K562 (cell line): ENCODE measurements around the gene NOA1. TPM values are rescaled to one million over a fixed set of nuclear protein-coding genes. Genes with fewer than 3 reads are reported as not detected.
A peak's percentile ranks its signal among the peaks of the same experiment; 100 is the strongest.

Source experiments
- ATAC-seq: fragments of 200-7000 bp; cut with Tn5 transposase; 3 replicates; pipeline ENCODE4 v1.9.1; 2020; ENCODE audit warnings: moderate library complexity
- BruUV-seq: library from RNA; stranded (reverse); fragments of 400-500 nt; replicated peaks from 2 replicates; lab custom pipeline; 2021; lab: Mats Ljungman, UMichigan
- CTCF ChIA-PET: fragments of 300-600 bp; formaldehyde crosslinking; extraction: SDS; loops from one replicate; lab custom pipeline; 2021; ENCODE audit warnings: low intra/inter-chr PET ratio; lab: Yijun Ruan, JAX
- POLR2A ChIA-PET: fragments of 300-600, 350-650 bp; sonication (Branson Sonifier 250); formaldehyde crosslinking; extraction: SDS; loops from one replicate; lab custom pipeline; 2021; ENCODE audit warnings: antibody characterized with exemption, inconsistent platforms; lab: Yijun Ruan, JAX
- DNase-seq, 4 experiments: peaks; one replicate each; pipeline versions ENCODE4 v3.0.0 to v3.0.0-alpha.2; 2011 to 2018; ENCODE audit warnings: low spot score in 3 of 4, mixed read lengths in 3 of 4; ENCODE audit errors: extremely low read depth in 1 of 4
- FAIRE-seq: peaks from 2 replicates; lab custom pipeline; 2011; peaks lifted over from hg19 to GRCh38; lab: Jason Lieb, UNC
- H2AFZ ChIP-seq: 2 replicates; pipeline ENCODE4 v1.6.0; 2011; ENCODE audit warnings: low read depth, low read length, control low read depth, inconsistent platforms
- H3K27ac ChIP-seq: fragments of 200-600 bp; 3 replicates; pipeline ENCODE4 v1.8.0; 2011; ENCODE audit warnings: low read depth, mild to moderate bottlenecking, control low read depth, inconsistent platforms, low read length, moderate library complexity, mixed read lengths; ENCODE audit errors: extremely low read depth
- H3K27me3 ChIP-seq, 2 experiments: fragments of 300-600 bp in 1 of 2; 2 replicates in 1 of 2; 3 replicates in 1 of 2; pipeline versions ENCODE4 v1.6.0 to v1.8.0; 2011; ENCODE audit warnings: inconsistent platforms in 2 of 2, low read length in 2 of 2, mild to moderate bottlenecking in 1 of 2, mixed read lengths in 1 of 2, moderate library complexity in 1 of 2; ENCODE audit not compliant: control insufficient read depth in 2 of 2, insufficient read depth in 2 of 2
- H3K36me3 ChIP-seq: fragments of 300-600 bp; 3 replicates; pipeline ENCODE4 v1.8.0; 2011; ENCODE audit warnings: mild to moderate bottlenecking, low read length, inconsistent platforms; ENCODE audit not compliant: control insufficient read depth, insufficient read depth
- H3K4me1 ChIP-seq, 2 experiments: fragments of 200-600 bp in 1 of 2; replicated peaks in 1 of 2; 2 replicates in 1 of 2; 3 replicates in 1 of 2; pipeline versions ENCODE4 v1.5.1 to v1.8.0; 2011; ENCODE audit warnings: inconsistent platforms in 2 of 2, low read length in 2 of 2, mild to moderate bottlenecking in 1 of 2, mixed read lengths in 1 of 2, moderate library complexity in 1 of 2; ENCODE audit not compliant: control insufficient read depth in 2 of 2, insufficient read depth in 2 of 2
- H3K4me2 ChIP-seq: 2 replicates; pipeline ENCODE4 v1.6.1; 2011; ENCODE audit warnings: low read length, control low read depth, inconsistent platforms, mixed read lengths; ENCODE audit not compliant: insufficient read depth
- H3K4me3 ChIP-seq: fragments of 200-600 bp; sonication (generic), shearing (Covaris generic); 2 replicates; pipeline ENCODE4 v1.5.1; 2016; ENCODE audit warnings: control low read depth, inconsistent platforms
- H3K79me2 ChIP-seq: fragments of 200-600 bp; 3 replicates; pipeline ENCODE4 v1.8.0; 2011; ENCODE audit warnings: low read length, inconsistent platforms; ENCODE audit not compliant: control insufficient read depth, insufficient read depth
- H3K9ac ChIP-seq, 2 experiments: 2 replicates each; pipeline versions ENCODE4 v1.6.0 to v1.6.1; 2011; ENCODE audit warnings: low read depth in 2 of 2, low read length in 2 of 2, control low read depth in 1 of 2, inconsistent platforms in 1 of 2, mild to moderate bottlenecking in 1 of 2, mixed read lengths in 1 of 2; ENCODE audit not compliant: insufficient read depth in 1 of 2
- H3K9me1 ChIP-seq: one replicate; pipeline ENCODE4 v1.6.0; 2011; ENCODE audit warnings: inconsistent platforms, mild to moderate bottlenecking, low read length, moderate library complexity; ENCODE audit not compliant: control insufficient read depth, insufficient read depth
- H3K9me3 ChIP-seq: replicated peaks from 2 replicates; pipeline ENCODE4 v1.5.1; 2011; ENCODE audit warnings: low read depth, low read length, inconsistent platforms; ENCODE audit not compliant: control insufficient read depth, insufficient read depth
- H4K20me1 ChIP-seq: replicated peaks from 2 replicates; pipeline ENCODE4 v1.6.1; 2011; ENCODE audit warnings: low read length, inconsistent platforms, mixed read lengths; ENCODE audit not compliant: control insufficient read depth, insufficient read depth
- CBX3 ChIP-seq, 2 experiments: IDR thresholded peaks; 1 replicate in 1 of 2; 2 replicates in 1 of 2; pipeline ENCODE4 v1.6.1; 2012; ENCODE audit warnings: inconsistent platforms in 2 of 2, low read length in 2 of 2, borderline replicate concordance in 1 of 2, control low read depth in 1 of 2
- POLR3G ChIP-seq: IDR thresholded peaks from 2 replicates; pipeline ENCODE4 v1.6.1; 2011; ENCODE audit not compliant: insufficient read length, insufficient replicate concordance; ENCODE audit errors: extremely low read depth
- TRIM28 ChIP-seq: fragments of 450-650 bp; IDR thresholded peaks from 2 replicates; pipeline ENCODE4 v1.6.1; 2017
- in situ Hi-C: fragments of 300-500 bp; cut with MboI; formaldehyde crosslinking; loops from 4 replicates; pipeline ENCODE4 v1.15.0; 2018; ENCODE audit warnings: inconsistent platforms, mixed read lengths
- intact Hi-C: fragments of 100-400 bp; cut with micrococcal nuclease; formaldehyde crosslinking; loops from 2 replicates; pipeline ENCODE4 v1.14.2; 2022
- polyA plus RNA-seq, 8 experiments: library from polyadenylated mRNA; depleted of rRNA in 4 of 8; stranded (reverse) in 5 of 8; unstranded in 3 of 8; fragments of >200 nt; fragmentation: Nextera tagmentation in 2 of 8; fragmentation: Illumina TruSeq in 1 of 8; extraction: Ambion mirVana in 2 of 8; extraction: Trizol in 1 of 8; gene quantifications; 2 replicates each; pipeline versions ENCODE4 v1.2.1 to v1.2.3, GENCODE V29; 2011 to 2014; ENCODE audit warnings: inconsistent platforms in 1 of 8, missing spikeins in 1 of 8
- total RNA-seq, 7 experiments: library from RNA; depleted of rRNA in 6 of 7; stranded (reverse); fragments of >200 nt in 6 of 7; fragmentation: Illumina TruSeq in 2 of 7; extraction: Trizol in 2 of 7; gene quantifications; 2 replicates each; pipeline versions ENCODE4 v1.2.1 to v1.2.3, GENCODE V29; 2011 to 2021; ENCODE audit warnings: low replicate concordance in 1 of 7
- TF ChIP-seq, protein P1 (sequence below): fragments of 450-650 bp; IDR thresholded peaks from 2 replicates; pipeline ENCODE4 v1.6.1; 2018; ENCODE audit warnings: mild to moderate bottlenecking, low read depth; ENCODE audit not compliant: partially characterized antibody
- TF ChIP-seq, protein P2 (sequence below): fragments of 450-650 bp; IDR thresholded peaks from 2 replicates; pipeline ENCODE4 v1.6.1; 2018; ENCODE audit not compliant: partially characterized antibody
- TF ChIP-seq, protein P3 (sequence below): sonication (generic); formaldehyde crosslinking; IDR thresholded peaks from 2 replicates; pipeline ENCODE4 v1.8.1; 2023; ENCODE audit warnings: mild to moderate bottlenecking, missing genetic modification reagents

The NOA1 gene
- total and polyA plus RNA-seq, 9 of the 15 experiments (the other 6 are each of a cell fraction or from before 2014, with no cell fraction given), result 2.6 to 26.6 (median 16.7) TPM

DNA sequence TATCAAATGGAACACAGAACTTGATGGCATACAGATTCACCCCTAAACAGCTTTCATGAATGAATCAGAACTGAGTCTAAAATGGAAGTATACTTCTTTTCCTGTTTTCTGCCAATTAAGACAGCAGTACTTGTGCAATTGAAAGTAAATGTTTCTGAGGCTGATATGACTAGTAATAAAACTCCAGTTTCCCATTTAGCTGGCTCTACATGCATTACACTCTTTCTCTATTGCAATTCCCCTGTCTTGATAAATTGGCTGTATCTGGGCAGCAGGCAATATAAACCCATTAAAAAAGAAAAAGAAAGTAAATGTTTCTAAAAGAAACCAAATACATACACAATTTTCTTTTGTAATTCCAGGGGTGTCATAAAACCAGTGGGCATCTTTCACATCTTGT is 4.6 kb downstream of the NOA1 start:
- Histone ChIP-seq H3K4me3 (no peak overlapping the region), H3K9me3 (no peaks in the 10 kb centered on the region; the same call in 1 of the 2 replicates), H3K4me1 (peaks cover 5 to 16% of the 10 kb centered on the region in 2 experiments; a peak in 4 of 5 replicates), H3K9me1 (no peaks in the 10 kb centered on the region), H3K79me2 (peaks cover 41% of the 10 kb centered on the region), H3K36me3 (peaks cover 69% of the 10 kb centered on the region)
- intact Hi-C loops (no loop called here), in situ Hi-C loops (no loop called here)
- FAIRE-seq, result no peak
- no TSS peak for BruUV-seq
- ChIA-PET CTCF (no interaction called here), POLR2A (no interaction called here)
- TF ChIP-seq, protein P1, sequence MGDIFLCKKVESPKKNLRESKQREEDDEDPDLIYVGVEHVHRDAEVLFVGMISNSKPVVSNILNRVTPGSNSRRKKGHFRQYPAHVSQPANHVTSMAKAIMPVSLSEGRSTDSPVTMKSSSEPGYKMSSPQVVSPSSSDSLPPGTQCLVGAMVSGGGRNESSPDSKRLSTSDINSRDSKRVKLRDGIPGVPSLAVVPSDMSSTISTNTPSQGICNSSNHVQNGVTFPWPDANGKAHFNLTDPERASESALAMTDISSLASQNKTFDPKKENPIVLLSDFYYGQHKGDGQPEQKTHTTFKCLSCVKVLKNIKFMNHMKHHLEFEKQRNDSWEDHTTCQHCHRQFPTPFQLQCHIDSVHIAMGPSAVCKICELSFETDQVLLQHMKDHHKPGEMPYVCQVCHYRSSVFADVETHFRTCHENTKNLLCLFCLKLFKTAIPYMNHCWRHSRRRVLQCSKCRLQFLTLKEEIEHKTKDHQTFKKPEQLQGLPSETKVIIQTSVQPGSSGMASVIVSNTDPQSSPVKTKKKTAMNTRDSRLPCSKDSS, result peak; percentile 24
- TF ChIP-seq TRIM28, result 0 out of 2 replicates have a peak, but pooled peaks have one; percentile 25
- TF ChIP-seq POLR3G, result no peak
- TF ChIP-seq, protein P2, sequence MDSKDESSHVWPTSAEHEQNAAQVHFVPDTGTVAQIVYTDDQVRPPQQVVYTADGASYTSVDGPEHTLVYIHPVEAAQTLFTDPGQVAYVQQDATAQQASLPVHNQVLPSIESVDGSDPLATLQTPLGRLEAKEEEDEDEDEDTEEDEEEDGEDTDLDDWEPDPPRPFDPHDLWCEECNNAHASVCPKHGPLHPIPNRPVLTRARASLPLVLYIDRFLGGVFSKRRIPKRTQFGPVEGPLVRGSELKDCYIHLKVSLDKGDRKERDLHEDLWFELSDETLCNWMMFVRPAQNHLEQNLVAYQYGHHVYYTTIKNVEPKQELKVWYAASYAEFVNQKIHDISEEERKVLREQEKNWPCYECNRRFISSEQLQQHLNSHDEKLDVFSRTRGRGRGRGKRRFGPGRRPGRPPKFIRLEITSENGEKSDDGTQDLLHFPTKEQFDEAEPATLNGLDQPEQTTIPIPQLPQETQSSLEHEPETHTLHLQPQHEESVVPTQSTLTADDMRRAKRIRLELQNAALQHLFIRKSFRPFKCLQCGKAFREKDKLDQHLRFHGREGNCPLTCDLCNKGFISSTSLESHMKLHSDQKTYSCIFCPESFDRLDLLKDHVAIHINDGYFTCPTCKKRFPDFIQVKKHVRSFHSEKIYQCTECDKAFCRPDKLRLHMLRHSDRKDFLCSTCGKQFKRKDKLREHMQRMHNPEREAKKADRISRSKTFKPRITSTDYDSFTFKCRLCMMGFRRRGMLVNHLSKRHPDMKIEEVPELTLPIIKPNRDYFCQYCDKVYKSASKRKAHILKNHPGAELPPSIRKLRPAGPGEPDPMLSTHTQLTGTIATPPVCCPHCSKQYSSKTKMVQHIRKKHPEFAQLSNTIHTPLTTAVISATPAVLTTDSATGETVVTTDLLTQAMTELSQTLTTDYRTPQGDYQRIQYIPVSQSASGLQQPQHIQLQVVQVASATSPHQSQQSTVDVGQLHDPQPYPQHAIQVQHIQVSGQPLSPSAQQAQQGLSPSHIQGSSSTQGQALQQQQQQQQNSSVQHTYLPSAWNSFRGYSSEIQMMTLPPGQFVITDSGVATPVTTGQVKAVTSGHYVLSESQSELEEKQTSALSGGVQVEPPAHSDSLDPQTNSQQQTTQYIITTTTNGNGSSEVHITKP, result no peak
- TF ChIP-seq CBX3 (IDR thresholded peaks at IDR 0.05; ENCODE audit: borderline replicate concordance in 1 of 2, low read length in 2 of 2), result peak in 1 of 2 experiments; percentile 47; a peak in 1 of 3 replicates
- TF ChIP-seq, protein P3, sequence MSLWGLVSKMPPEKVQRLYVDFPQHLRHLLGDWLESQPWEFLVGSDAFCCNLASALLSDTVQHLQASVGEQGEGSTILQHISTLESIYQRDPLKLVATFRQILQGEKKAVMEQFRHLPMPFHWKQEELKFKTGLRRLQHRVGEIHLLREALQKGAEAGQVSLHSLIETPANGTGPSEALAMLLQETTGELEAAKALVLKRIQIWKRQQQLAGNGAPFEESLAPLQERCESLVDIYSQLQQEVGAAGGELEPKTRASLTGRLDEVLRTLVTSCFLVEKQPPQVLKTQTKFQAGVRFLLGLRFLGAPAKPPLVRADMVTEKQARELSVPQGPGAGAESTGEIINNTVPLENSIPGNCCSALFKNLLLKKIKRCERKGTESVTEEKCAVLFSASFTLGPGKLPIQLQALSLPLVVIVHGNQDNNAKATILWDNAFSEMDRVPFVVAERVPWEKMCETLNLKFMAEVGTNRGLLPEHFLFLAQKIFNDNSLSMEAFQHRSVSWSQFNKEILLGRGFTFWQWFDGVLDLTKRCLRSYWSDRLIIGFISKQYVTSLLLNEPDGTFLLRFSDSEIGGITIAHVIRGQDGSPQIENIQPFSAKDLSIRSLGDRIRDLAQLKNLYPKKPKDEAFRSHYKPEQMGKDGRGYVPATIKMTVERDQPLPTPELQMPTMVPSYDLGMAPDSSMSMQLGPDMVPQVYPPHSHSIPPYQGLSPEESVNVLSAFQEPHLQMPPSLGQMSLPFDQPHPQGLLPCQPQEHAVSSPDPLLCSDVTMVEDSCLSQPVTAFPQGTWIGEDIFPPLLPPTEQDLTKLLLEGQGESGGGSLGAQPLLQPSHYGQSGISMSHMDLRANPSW, result no peak
- TF ChIP-seq, all 486 proteins: peak for 3
- Histone ChIP-seq H3K4me2 (no peak overlapping the region), H3K27ac (no peak overlapping the region), H4K20me1 (peaks cover 10% of the 10 kb centered on the region), H3K9ac (no peak overlapping the region), H3K27me3 (no peaks in the 10 kb centered on the region), H2AFZ (no peak overlapping the region)
- no peak for DNase-seq
- ATAC-seq, result no peak
